HEK293 (cell line): ENCODE measurements around the gene YEATS4.

Experiments
- CTCF ChIA-PET: fragments of 350-600 bp; formaldehyde crosslinking; extraction: SDS; loops from one replicate; lab custom pipeline; 2021; ENCODE audit warnings: antibody characterized with exemption; lab: Yijun Ruan, JAX
- POLR2A ChIA-PET: fragments of 300-600 bp; formaldehyde crosslinking; extraction: SDS; loops from one replicate; lab custom pipeline; 2020; ENCODE audit warnings: antibody characterized with exemption, inconsistent platforms; lab: Yijun Ruan, JAX
- H3K27ac ChIP-seq: fragments of 200-500 bp; sonication (Bioruptor generic); 2 replicates; pipeline ENCODE4 v1.5.1; 2014; ENCODE audit warnings: low read depth, low read length, control low read depth, inconsistent platforms; ENCODE audit errors: extremely low read depth
- H3K36me3 ChIP-seq, 2 experiments: fragments of 200-500 bp in 1 of 2; sonication (Bioruptor generic) in 1 of 2; 1 replicate in 1 of 2; 2 replicates in 1 of 2; pipeline ENCODE4 v1.5.1; 2014 to 2017; ENCODE audit warnings: inconsistent platforms in 2 of 2, low read length in 2 of 2; ENCODE audit not compliant: control insufficient read depth in 2 of 2, insufficient read depth in 1 of 2
- H3K4me1 ChIP-seq: fragments of 200-500 bp; sonication (Bioruptor generic); 2 replicates; pipeline ENCODE4 v1.5.1; 2014; ENCODE audit warnings: mild to moderate bottlenecking, low read length, inconsistent platforms; ENCODE audit not compliant: control insufficient read depth, insufficient read depth
- H3K4me3 ChIP-seq: 2 replicates; pipeline ENCODE4 v1.5.1; 2011; ENCODE audit warnings: low read depth, mild to moderate bottlenecking, control low read depth, low read length, moderate library complexity
- H3K9me3 ChIP-seq: fragments of 200-500 bp; sonication (Bioruptor generic); 2 replicates; pipeline ENCODE4 v1.5.1; 2014; ENCODE audit warnings: low read depth, low read length, inconsistent platforms; ENCODE audit not compliant: control insufficient read depth, insufficient read depth
- ATF2 ChIP-seq: fragments of 450-650 bp; formaldehyde crosslinking; IDR thresholded peaks from 2 replicates; pipeline ENCODE4 v1.5.1; 2016; ENCODE audit warnings: missing biosample characterization, missing genetic modification characterization, low read depth
- BCL6B ChIP-seq: fragments of 450-650 bp; formaldehyde crosslinking; IDR thresholded peaks from 2 replicates; pipeline ENCODE4 v1.5.1; 2017; ENCODE audit warnings: missing biosample characterization, missing genetic modification characterization
- KLF9 ChIP-seq: fragments of 450-650 bp; formaldehyde crosslinking; IDR thresholded peaks from 2 replicates; pipeline ENCODE4 v1.5.1; 2016; ENCODE audit warnings: missing biosample characterization, missing genetic modification characterization, low read depth
- ZBTB8A ChIP-seq: fragments of 450-650 bp; formaldehyde crosslinking; IDR thresholded peaks from 2 replicates; pipeline ENCODE4 v1.5.1; 2016; ENCODE audit warnings: missing biosample characterization, missing genetic modification characterization
- ZNF140 ChIP-seq: fragments of 450-650 bp; formaldehyde crosslinking; IDR thresholded peaks from 2 replicates; pipeline ENCODE4 v1.5.1; 2016; ENCODE audit warnings: missing biosample characterization, missing genetic modification characterization
- ZNF169 ChIP-seq: fragments of 450-650 bp; formaldehyde crosslinking; IDR thresholded peaks from 2 replicates; pipeline ENCODE4 v1.5.1; 2016; ENCODE audit warnings: missing biosample characterization, missing genetic modification characterization
- ZNF416 ChIP-seq: fragments of 450-650 bp; formaldehyde crosslinking; IDR thresholded peaks from 2 replicates; pipeline ENCODE4 v1.5.1; 2016; ENCODE audit warnings: missing biosample characterization, missing genetic modification characterization
- ZNF513 ChIP-seq: fragments of 450-650 bp; IDR thresholded peaks from 2 replicates; pipeline ENCODE4 v1.5.1; 2018; ENCODE audit warnings: missing biosample characterization, missing genetic modification characterization
- ZNF639 ChIP-seq: fragments of 450-650 bp; formaldehyde crosslinking; IDR thresholded peaks from 2 replicates; pipeline ENCODE4 v1.5.1; 2016; ENCODE audit warnings: missing biosample characterization, missing genetic modification characterization
- ZNF658 ChIP-seq: fragments of 450-650 bp; formaldehyde crosslinking; IDR thresholded peaks from 2 replicates; pipeline ENCODE4; 2016; ENCODE audit warnings: missing biosample characterization, missing genetic modification characterization
- ZNF843 ChIP-seq: fragments of 450-650 bp; formaldehyde crosslinking; IDR thresholded peaks from 2 replicates; pipeline ENCODE4 v1.5.1; 2016; ENCODE audit warnings: missing biosample characterization, missing genetic modification characterization
- ZXDB ChIP-seq: fragments of 450-650 bp; formaldehyde crosslinking; IDR thresholded peaks from 2 replicates; pipeline ENCODE4 v1.5.1; 2016; ENCODE audit warnings: missing biosample characterization, missing genetic modification characterization

The YEATS4 gene

DNA sequence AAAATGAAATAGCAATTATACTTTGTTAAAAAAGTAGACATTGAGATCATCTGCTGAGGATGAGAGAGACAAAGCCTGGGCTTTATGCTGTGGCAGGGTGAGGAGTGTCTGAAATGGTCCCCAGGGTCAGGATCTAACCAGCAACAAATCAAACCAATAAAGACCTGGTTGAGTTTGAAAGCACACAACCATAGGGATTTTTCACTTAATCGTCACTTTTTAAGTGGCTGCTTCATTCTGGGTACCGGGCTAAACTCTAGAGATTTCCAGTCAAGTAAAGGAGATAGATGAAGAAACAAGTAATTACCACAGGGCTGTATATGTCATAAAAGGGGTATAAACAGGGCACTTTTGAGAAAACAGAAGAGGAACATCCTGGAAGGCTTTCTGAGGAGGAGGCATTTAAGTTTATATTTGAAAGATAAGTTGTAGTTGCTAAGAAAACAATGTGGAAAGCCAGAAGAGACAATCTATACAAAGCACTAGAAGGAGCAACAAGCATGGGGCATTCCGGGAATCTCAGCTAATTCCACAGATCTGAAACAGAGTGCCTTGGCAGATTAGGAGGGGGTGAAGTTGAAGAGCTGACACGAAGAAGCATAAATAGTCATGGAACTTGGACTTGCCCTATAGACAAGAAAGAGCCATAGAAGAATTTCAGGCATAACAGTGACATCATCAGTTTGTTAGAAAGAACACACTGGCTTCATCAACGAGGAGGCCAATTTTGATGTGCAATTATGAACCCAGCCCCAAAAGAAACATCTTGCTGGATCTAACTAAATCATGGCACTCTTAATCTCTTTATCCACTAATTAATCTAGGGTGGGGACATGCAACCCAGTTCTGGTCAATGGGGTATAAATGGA is 63.7 kb downstream of the YEATS4 start:
- TF ChIP-seq KLF9 (tag by site-specific recombination) (no peak), ATF2 (tag by site-specific recombination) (peak; percentile 82)
- no peak overlapping the region for H3K27ac ChIP-seq
- H3K4me3 ChIP-seq = no peak overlapping the region
- H3K4me1 ChIP-seq = no peaks in the 10 kb centered on the region
- CTCF ChIA-PET = no interaction called here
- H3K36me3 ChIP-seq = no peaks in the 10 kb centered on the region; a peak in 1 of 3 replicates
- POLR2A ChIA-PET = no interaction called here
- H3K9me3 ChIP-seq = no peaks in the 10 kb centered on the region

DNA sequence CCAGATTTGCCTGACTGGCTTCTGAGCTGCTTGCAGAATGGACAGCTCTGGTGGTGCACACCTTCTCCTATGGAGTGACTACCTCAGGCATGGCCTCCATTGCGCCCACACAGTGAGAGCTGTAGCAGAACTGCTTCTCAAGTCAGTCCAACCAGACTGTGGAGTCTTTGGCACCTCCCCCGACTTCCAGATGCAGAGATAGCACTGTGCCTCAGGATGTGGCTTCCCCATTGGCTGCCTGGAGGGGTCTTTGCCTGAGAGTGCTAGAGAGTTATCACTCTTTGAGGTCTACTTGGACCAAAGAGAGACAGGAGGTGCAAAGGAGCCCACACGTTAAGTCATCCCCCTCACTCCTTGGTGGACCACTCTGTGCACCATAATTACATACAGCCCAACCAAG is 65.9 kb downstream of the YEATS4 start:
- Histone ChIP-seq H3K4me1 (no peaks in the 10 kb centered on the region), H3K27ac (no peak overlapping the region), H3K4me3 (no peak overlapping the region), H3K36me3 (no peaks in the 10 kb centered on the region; a peak in 1 of 3 replicates), H3K9me3 (no peaks in the 10 kb centered on the region)
- CTCF ChIA-PET = no interaction called here
- no peak for TF ChIP-seq ZNF843
- TF ChIP-seq ZNF140 (tag by site-specific recombination) = no peak
- TF ChIP-seq ZNF416 (tag by site-specific recombination) = no peak
- TF ChIP-seq ZNF658 (tag by site-specific recombination) = no peak
- TF ChIP-seq ZNF513 (tag by site-specific recombination) = no peak
- POLR2A ChIA-PET = no interaction called here

GRCh38 chr12:69428351-69429073 is 69.0 kb downstream of the YEATS4 start:
- Histone ChIP-seq H3K36me3 (no peaks in the 10 kb centered on the region; a peak in 1 of 3 replicates), H3K27ac (no peak overlapping the region), H3K4me3 (no peak overlapping the region), H3K4me1 (no peaks in the 10 kb centered on the region), H3K9me3 (no peaks in the 10 kb centered on the region)
- ChIA-PET CTCF (interaction anchor here (0.8 kb wide), 1 partner anchor 70 kb away, joined by 3 read pairs; no protein-coding TSS in a partner anchor), POLR2A (no interaction called here)
- TF ChIP-seq ZXDB (no peak), ZNF169 (tag by site-specific recombination) (no peak), ZBTB8A (tag by site-specific recombination) (no peak), BCL6B (tag by site-specific recombination) (no peak), ZNF639 (tag by site-specific recombination) (no peak)
